Measurements from ENCODE around the gene TRAF1. TPM values are rescaled to one million over a fixed set of nuclear protein-coding genes. Genes with fewer than 3 reads are reported as not detected.

TRAF1 gene
- total and polyA plus RNA-seq, 4 experiments from 2014 or later, result 7.8 to 181 (median 94.3) TPM

DNA sequence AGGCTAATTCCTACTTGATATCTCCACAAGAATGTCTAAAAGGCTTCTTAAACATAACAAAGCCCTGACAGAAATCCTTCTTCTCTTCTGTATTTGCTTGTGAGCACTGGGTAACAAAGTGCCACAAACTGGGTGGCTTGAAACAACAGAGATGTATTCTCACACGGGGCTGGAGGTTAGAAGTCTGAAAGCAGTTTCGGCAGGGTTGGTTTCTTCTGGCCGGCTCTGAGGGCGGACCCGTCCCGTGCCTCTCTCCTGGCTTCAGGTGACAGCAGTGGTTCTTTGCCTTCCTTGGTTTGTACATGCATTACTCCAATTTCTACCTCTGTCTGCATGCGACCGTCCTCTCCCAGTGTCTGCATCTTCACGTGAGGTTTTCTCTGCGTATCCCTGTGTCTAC, 14.0 kb upstream of the TRAF1 start:
- Mint-ChIP-seq H3K36me3 (no peaks in the 10 kb centered on the region), H3K4me3 (no peak overlapping the region), H3K4me1 (peaks cover 11 to 25% (median 19%) of the 10 kb centered on the region in 4 donors), H3K27ac (peak overlapping the region in 1 of 7 donors; percentile 41), H3K9me3 (no peaks in the 10 kb centered on the region), H3K27me3 (no peaks in the 10 kb centered on the region)
- no peaks in the 10 kb centered on the region for H3K9me3 ChIP-seq (ENCODE audit: control insufficient read depth in 1 of 2, low read length in 2 of 2)
- no peak overlapping the region for H3K4me3 ChIP-seq (ENCODE audit: low read length in 2 of 2)
- CTCF ChIA-PET (ENCODE audit: partially characterized antibody), result interaction anchor here (1.0 kb wide), 1 partner anchor 185 kb away, joined by 3 read pairs; no protein-coding TSS in a partner anchor
- intact Hi-C loops (cut with micrococcal nuclease), result no loop called here
- no peaks in the 10 kb centered on the region for H3K27me3 ChIP-seq (ENCODE audit: insufficient read depth, low read length)
- H3K36me3 ChIP-seq (ENCODE audit: insufficient read depth, low read length), result no peaks in the 10 kb centered on the region
- POLR2A ChIA-PET (ENCODE audit: partially characterized antibody), result interaction anchor here (2.1 to 62.9 kb wide), 2 partner anchors 48 to 147 kb away, joined by 6 to 5577 read pairs; partner anchors contain the start of genes FBXW2, PHF19 and TRAF1
- no peak overlapping the region for H3K27ac ChIP-seq (ENCODE audit: low read depth, low read length)
- no peak for DNase-seq
- peaks cover 17% of the 10 kb centered on the region for H3K4me1 ChIP-seq (ENCODE audit: insufficient read depth, low read length)

DNA sequence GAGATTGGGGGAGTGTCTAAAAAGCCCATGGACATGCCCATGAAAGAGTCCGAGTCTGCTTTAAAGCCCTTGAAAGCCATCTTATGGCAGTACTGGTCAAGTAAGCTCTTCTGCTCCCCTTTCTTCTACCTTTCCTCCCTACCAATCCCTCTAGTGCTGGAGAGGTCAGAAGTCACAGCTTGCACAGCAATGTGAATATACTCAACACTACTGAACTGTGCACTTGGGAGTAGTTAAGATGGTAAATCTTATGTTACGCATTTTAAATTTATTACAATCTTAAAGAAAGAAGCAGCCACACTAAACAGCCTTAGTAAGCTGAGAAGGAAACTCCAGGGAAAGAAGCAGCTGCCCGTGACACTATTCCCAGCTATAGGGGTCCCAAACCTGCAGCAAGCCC, 12.3 kb upstream of the TRAF1 start:
- ChIA-PET POLR2A (ENCODE audit: partially characterized antibody) (interaction anchor here (2.1 to 62.9 kb wide), 3 partner anchors 46 to 146 kb away, joined by 6 to 5577 read pairs (median 55); partner anchors contain the start of genes FBXW2, PHF19, PSMD5 and TRAF1), CTCF (ENCODE audit: partially characterized antibody) (interaction anchor here (1.0 to 11.6 kb wide), 5 partner anchors 36 to 121 kb away, joined by 3 to 254 read pairs (median 7); partner anchors contain the start of gene PHF19)
- no peaks in the 10 kb centered on the region for H3K36me3 Mint-ChIP-seq
- intact Hi-C loops (cut with micrococcal nuclease), result loop anchor here (5.0 kb wide), 1 partner anchor 123 kb away; no protein-coding TSS in a partner anchor
- H3K27ac Mint-ChIP-seq, result peak overlapping the region in 3 of 7 donors; percentile 47 to 96 (median 61)
- Histone ChIP-seq H3K27ac (ENCODE audit: low read depth, low read length) (no peak overlapping the region), H3K36me3 (ENCODE audit: insufficient read depth, low read length) (no peaks in the 10 kb centered on the region), H3K9me3 (ENCODE audit: control insufficient read depth in 1 of 2, low read length in 2 of 2) (no peaks in the 10 kb centered on the region), H3K27me3 (ENCODE audit: insufficient read depth, low read length) (no peaks in the 10 kb centered on the region), H3K4me3 (ENCODE audit: low read length in 2 of 2) (no peak overlapping the region), H3K4me1 (ENCODE audit: insufficient read depth, low read length) (peaks cover 35% of the 10 kb centered on the region)
- peaks cover 22 to 40% (median 31%) of the 10 kb centered on the region in 4 donors for H3K4me1 Mint-ChIP-seq
- no peak for DNase-seq
- H3K4me3 Mint-ChIP-seq, result no peak overlapping the region
- no peaks in the 10 kb centered on the region for H3K9me3 Mint-ChIP-seq
- H3K27me3 Mint-ChIP-seq, result no peaks in the 10 kb centered on the region

DNA sequence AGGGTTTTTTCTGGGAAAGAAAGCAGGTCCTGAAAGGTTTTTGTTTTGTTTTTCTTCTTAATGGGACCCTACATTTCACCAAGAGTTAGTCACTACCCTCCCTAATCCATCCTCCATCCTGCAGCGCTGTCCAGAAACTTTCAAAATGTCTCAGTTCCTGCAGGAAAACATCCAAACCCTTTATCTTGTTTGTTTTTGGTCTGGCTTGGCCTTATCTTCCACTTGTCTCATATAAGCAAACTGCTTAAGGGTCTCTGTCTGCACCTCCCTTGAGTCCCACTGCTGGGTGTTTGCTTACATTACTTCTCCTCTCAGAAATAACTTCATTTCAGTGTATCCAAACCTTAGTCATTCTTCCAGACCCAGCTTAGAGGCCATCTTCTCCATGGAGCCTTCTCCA, 11.0 kb upstream of the TRAF1 start:
- no peaks in the 10 kb centered on the region for H3K9me3 Mint-ChIP-seq
- peaks cover 47% of the 10 kb centered on the region for H3K4me1 ChIP-seq (ENCODE audit: insufficient read depth, low read length)
- H3K4me3 Mint-ChIP-seq, result no peak overlapping the region
- no peaks in the 10 kb centered on the region for H3K9me3 ChIP-seq (ENCODE audit: control insufficient read depth in 1 of 2, low read length in 2 of 2)
- intact Hi-C loops (cut with micrococcal nuclease), result loop anchor here (2.0 to 5.0 kb wide), 2 partner anchors 125 to 145 kb away; partner anchors contain the start of gene FBXW2
- CTCF ChIA-PET (ENCODE audit: partially characterized antibody), result interaction anchor here (0.7 to 11.6 kb wide), 22 partner anchors 15 to 239 kb away, joined by 3 to 254 read pairs (median 8); partner anchors contain the start of genes FBXW2, PHF19 and PSMD5
- peak overlapping the region; percentile 66 for H3K27ac ChIP-seq (ENCODE audit: low read depth, low read length)
- no peak overlapping the region for H3K4me3 ChIP-seq (ENCODE audit: low read length in 2 of 2)
- DNase-seq, result no peak
- H3K36me3 Mint-ChIP-seq, result no peaks in the 10 kb centered on the region
- no peaks in the 10 kb centered on the region for H3K27me3 ChIP-seq (ENCODE audit: insufficient read depth, low read length)
- no peaks in the 10 kb centered on the region for H3K36me3 ChIP-seq (ENCODE audit: insufficient read depth, low read length)
- POLR2A ChIA-PET (ENCODE audit: partially characterized antibody), result interaction anchor here (1.0 to 62.9 kb wide), 4 partner anchors 35 to 144 kb away, joined by 4 to 5577 read pairs (median 33); partner anchors contain the start of genes FBXW2, PHF19, PSMD5 and TRAF1
- H3K27ac Mint-ChIP-seq, result peak overlapping the region; percentile 70 to 96 (median 89)
- H3K4me1 Mint-ChIP-seq, result peaks cover 31 to 52% (median 41%) of the 10 kb centered on the region in 4 donors
- H3K27me3 Mint-ChIP-seq, result no peaks in the 10 kb centered on the region

DNA sequence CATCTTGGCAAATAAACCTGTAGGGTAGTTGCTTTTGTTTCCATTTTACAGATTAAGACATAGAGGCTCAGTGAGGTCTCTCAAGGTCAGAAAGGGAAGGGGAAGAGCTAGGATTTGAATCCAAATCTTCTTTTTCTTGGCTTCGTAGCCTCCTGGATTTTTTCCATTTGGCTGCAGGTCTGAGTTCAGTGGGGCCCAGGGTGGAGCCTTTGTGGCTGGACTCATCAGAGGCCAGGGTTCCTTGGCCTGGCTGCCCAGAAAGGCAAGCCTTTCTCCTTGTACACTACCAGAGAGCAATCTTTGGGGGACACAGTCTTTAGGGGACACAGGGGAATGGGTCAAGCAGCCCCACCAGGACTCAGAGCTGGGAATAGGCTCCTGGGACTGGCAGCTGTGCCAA, 10.5 kb upstream of the TRAF1 start:
- Histone ChIP-seq H3K36me3 (ENCODE audit: insufficient read depth, low read length) (no peaks in the 10 kb centered on the region), H3K4me1 (ENCODE audit: insufficient read depth, low read length) (peaks cover 52% of the 10 kb centered on the region), H3K9me3 (ENCODE audit: control insufficient read depth in 1 of 2, low read length in 2 of 2) (no peaks in the 10 kb centered on the region), H3K27ac (ENCODE audit: low read depth, low read length) (peak overlapping the region; percentile 66), H3K4me3 (ENCODE audit: low read length in 2 of 2) (no peak overlapping the region), H3K27me3 (ENCODE audit: insufficient read depth, low read length) (no peaks in the 10 kb centered on the region)
- POLR2A ChIA-PET (ENCODE audit: partially characterized antibody), result interaction anchor here (1.0 to 62.9 kb wide), 5 partner anchors 35 to 144 kb away, joined by 3 to 5577 read pairs (median 11); partner anchors contain the start of genes FBXW2, PHF19, PSMD5 and TRAF1
- Mint-ChIP-seq H3K4me3 (no peak overlapping the region), H3K27ac (peak overlapping the region; percentile 89 to 97 (median 96)), H3K9me3 (no peaks in the 10 kb centered on the region), H3K4me1 (peaks cover 36 to 57% (median 45%) of the 10 kb centered on the region in 4 donors), H3K36me3 (no peaks in the 10 kb centered on the region), H3K27me3 (no peaks in the 10 kb centered on the region)
- no peak for DNase-seq
- CTCF ChIA-PET (ENCODE audit: partially characterized antibody), result interaction anchor here (0.6 to 11.6 kb wide), 33 partner anchors 12 to 239 kb away, joined by 3 to 254 read pairs (median 6); partner anchors contain the start of genes FBXW2, PHF19 and PSMD5
- intact Hi-C loops (cut with micrococcal nuclease), result loop anchor here (2.0 to 5.0 kb wide), 2 partner anchors 125 to 144 kb away; partner anchors contain the start of gene FBXW2

DNA sequence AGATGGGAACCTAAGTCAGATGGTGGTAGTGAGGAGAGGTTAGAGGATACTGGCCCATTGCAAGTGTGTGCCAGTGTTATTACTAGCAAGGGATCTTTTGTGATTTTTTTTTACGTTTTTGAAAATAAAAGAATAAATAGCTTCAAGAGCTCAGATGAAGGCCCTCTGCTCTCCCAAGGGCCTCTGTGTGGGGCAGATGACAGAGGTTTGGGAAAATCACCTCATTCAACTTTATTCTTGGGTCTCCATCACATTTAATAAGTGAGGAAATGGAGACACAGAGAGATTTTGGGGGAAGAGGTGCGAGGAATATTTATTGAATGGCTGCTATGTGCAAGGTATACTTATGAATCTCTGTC, 10.1 kb upstream of the TRAF1 start:
- H3K4me3 ChIP-seq (ENCODE audit: low read length in 2 of 2), result no peak overlapping the region
- Mint-ChIP-seq H3K4me1 (peaks cover 37 to 61% (median 48%) of the 10 kb centered on the region in 4 donors), H3K27me3 (no peaks in the 10 kb centered on the region), H3K27ac (peak overlapping the region; percentile 89 to 97 (median 96)), H3K9me3 (no peaks in the 10 kb centered on the region), H3K36me3 (no peaks in the 10 kb centered on the region), H3K4me3 (peak overlapping the region in 6 of 8 donors; percentile 58 to 76 (median 68))
- intact Hi-C loops (cut with micrococcal nuclease), result loop anchor here (1.0 to 5.0 kb wide), 9 partner anchors 26 to 180 kb away; partner anchors contain the start of gene FBXW2
- ChIA-PET CTCF (ENCODE audit: partially characterized antibody) (interaction anchor here (0.6 to 11.6 kb wide), 32 partner anchors 12 to 239 kb away, joined by 3 to 254 read pairs (median 6); partner anchors contain the start of genes FBXW2, PHF19 and PSMD5), POLR2A (ENCODE audit: partially characterized antibody) (interaction anchor here (1.0 to 62.9 kb wide), 5 partner anchors 36 to 144 kb away, joined by 3 to 5577 read pairs (median 11); partner anchors contain the start of genes FBXW2, PHF19, PSMD5 and TRAF1)
- peaks cover 56% of the 10 kb centered on the region for H3K4me1 ChIP-seq (ENCODE audit: insufficient read depth, low read length)
- peak overlapping the region; percentile 66 for H3K27ac ChIP-seq (ENCODE audit: low read depth, low read length)
- H3K27me3 ChIP-seq (ENCODE audit: insufficient read depth, low read length), result no peaks in the 10 kb centered on the region
- DNase-seq, result no peak
- H3K36me3 ChIP-seq (ENCODE audit: insufficient read depth, low read length), result no peaks in the 10 kb centered on the region
- H3K9me3 ChIP-seq (ENCODE audit: control insufficient read depth in 1 of 2, low read length in 2 of 2), result no peaks in the 10 kb centered on the region

DNA sequence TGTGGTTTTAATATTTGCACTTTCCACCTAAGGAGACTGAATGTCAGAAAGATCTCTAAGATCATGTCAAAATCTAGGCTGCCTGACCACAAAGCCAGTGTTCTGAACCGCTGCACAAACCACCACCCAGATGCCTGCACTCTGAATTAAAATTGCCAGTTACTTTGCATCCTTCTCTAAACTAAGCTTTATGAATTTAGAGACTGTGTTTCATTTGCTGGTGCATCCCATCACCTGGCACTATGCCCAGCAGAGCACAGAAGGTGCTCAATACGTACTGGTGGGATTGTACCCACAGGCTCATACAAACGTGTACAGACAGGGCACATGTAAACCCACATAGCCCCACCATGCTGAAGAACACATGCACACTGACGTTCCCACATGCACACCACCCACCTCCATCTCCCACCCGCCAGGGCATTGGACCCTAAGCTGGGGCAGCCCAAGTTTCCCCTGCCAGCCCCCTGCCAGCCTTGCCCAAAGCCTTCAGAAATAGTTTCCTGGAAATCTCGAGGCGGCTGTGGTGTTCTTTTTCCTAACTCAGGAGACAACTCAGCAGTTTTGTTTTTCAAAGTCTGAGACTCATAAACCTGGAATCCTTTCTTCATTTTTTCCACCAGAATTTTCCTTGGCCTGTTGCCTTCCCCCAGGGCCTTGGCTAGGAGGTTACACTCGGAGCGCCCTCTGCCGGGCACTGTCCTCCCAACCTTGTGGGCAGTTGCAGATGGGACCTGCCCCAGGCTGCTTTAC, 9.6 kb upstream of the TRAF1 start:
- no peaks in the 10 kb centered on the region for H3K36me3 ChIP-seq (ENCODE audit: insufficient read depth, low read length)
- H3K4me1 ChIP-seq (ENCODE audit: insufficient read depth, low read length), result peaks cover 61% of the 10 kb centered on the region
- no peaks in the 10 kb centered on the region for H3K36me3 Mint-ChIP-seq
- DNase-seq, result peak; percentile 78 to 85 (median 80)
- H3K4me3 ChIP-seq (ENCODE audit: low read length in 2 of 2), result peak overlapping the region in 1 of 2 donors; percentile 36
- H3K27ac Mint-ChIP-seq, result peak overlapping the region; percentile 89 to 97 (median 96)
- peaks cover 43 to 66% (median 54%) of the 10 kb centered on the region in 4 donors for H3K4me1 Mint-ChIP-seq
- H3K27me3 Mint-ChIP-seq, result no peaks in the 10 kb centered on the region
- H3K9me3 ChIP-seq (ENCODE audit: control insufficient read depth in 1 of 2, low read length in 2 of 2), result no peaks in the 10 kb centered on the region
- CTCF ChIA-PET (ENCODE audit: partially characterized antibody), result interaction anchor here (0.6 to 11.6 kb wide), 32 partner anchors 11 to 196 kb away, joined by 3 to 254 read pairs (median 6); partner anchors contain the start of genes FBXW2, PHF19 and PSMD5
- POLR2A ChIA-PET (ENCODE audit: partially characterized antibody), result interaction anchor here (0.6 to 62.9 kb wide), 6 partner anchors 36 to 185 kb away, joined by 3 to 5577 read pairs (median 8); partner anchors contain the start of genes FBXW2, PHF19, PSMD5 and TRAF1
- H3K27ac ChIP-seq (ENCODE audit: low read depth, low read length), result peak overlapping the region; percentile 66
- intact Hi-C loops (cut with micrococcal nuclease), result loop anchor here (1.0 to 5.0 kb wide), 9 partner anchors 26 to 180 kb away; partner anchors contain the start of gene FBXW2
- peak overlapping the region; percentile 24 to 76 (median 68) for H3K4me3 Mint-ChIP-seq
- no peaks in the 10 kb centered on the region for H3K27me3 ChIP-seq (ENCODE audit: insufficient read depth, low read length)
- no peaks in the 10 kb centered on the region for H3K9me3 Mint-ChIP-seq
